Activated CD8-positive, alpha-beta T cell treated with anti-CD3 and anti-CD28 coated beads for 36 hours (primary cell): ENCODE results near the gene ANKS4B. TPM values are rescaled to one million over a fixed set of nuclear protein-coding genes. Genes with fewer than 3 reads are reported as not detected.
A peak's percentile ranks its signal among the peaks of the same experiment; 100 is the strongest.

ENCODE experiments used
- ATAC-seq: fragments of 200-7000 bp; cut with Tn5 transposase; one replicate; pipeline ENCODE4 v1.10.0; 2021; ENCODE audit warnings: mild to moderate bottlenecking, moderate library complexity
- CTCF ChIA-PET: fragments of 350-600 bp; sonication (Branson Sonifier 250); formaldehyde crosslinking; loops from one replicate; lab custom pipeline; 2021; ENCODE audit warnings: antibody characterized with exemption; lab: Charles Lee
- POLR2A ChIA-PET: fragments of 350-600 bp; sonication (Branson Sonifier 250); formaldehyde crosslinking; loops from one replicate; lab custom pipeline; 2021; ENCODE audit warnings: antibody characterized with exemption; lab: Charles Lee
- DNase-seq: peaks from one replicate; pipeline ENCODE4 v3.0.0-alpha.2; 2020
- H3K27ac Mint-ChIP-seq: one replicate; pipeline ENCODE4 v1.8.0; 2021; ENCODE audit warnings: mild to moderate bottlenecking, mixed read lengths
- H3K27me3 Mint-ChIP-seq: one replicate; pipeline ENCODE4 v1.8.0; 2021; ENCODE audit warnings: mixed read lengths
- H3K36me3 Mint-ChIP-seq: one replicate; pipeline ENCODE4 v1.8.0; 2021; ENCODE audit warnings: low read depth, mixed read lengths
- H3K4me1 Mint-ChIP-seq: one replicate; pipeline ENCODE4 v1.8.0; 2021; ENCODE audit warnings: low read depth, mixed read lengths
- H3K4me3 Mint-ChIP-seq: one replicate; pipeline ENCODE4 v1.8.0; 2021; ENCODE audit warnings: mild to moderate bottlenecking, moderate library complexity, mixed read lengths
- H3K9me3 Mint-ChIP-seq: one replicate; pipeline ENCODE4 v1.8.0; 2021; ENCODE audit warnings: mixed read lengths
- CTCF ChIP-seq: fragments of 200-600 bp; IDR thresholded peaks from one replicate; pipeline ENCODE4 v1.8.0; 2022; ENCODE audit warnings: antibody characterized with exemption, mild to moderate bottlenecking
- intact Hi-C: fragments of 100-400 bp; cut with micrococcal nuclease; formaldehyde crosslinking; loops from one replicate; pipeline ENCODE4 v1.10.0; 2022
- total RNA-seq, 2 experiments: library from RNA; stranded (reverse); gene quantifications; one replicate each; pipeline ENCODE4 v1.2.3, GENCODE V29; 2021

The ANKS4B gene
- total RNA-seq, 2 experiments from 2014 or later = not detected

- CTCF ChIA-PET = no interaction called here
- Mint-ChIP-seq H3K4me1 (peaks cover 7% of the 10 kb centered on the region), H3K27ac (no peak overlapping the region), H3K27me3 (peaks cover 52% of the 10 kb centered on the region), H3K9me3 (no peaks in the 10 kb centered on the region), H3K4me3 (no peak overlapping the region), H3K36me3 (no peaks in the 10 kb centered on the region)
- ATAC-seq (no peak), DNase-seq (no peak)
- POLR2A ChIA-PET = no interaction called here
- no peak for TF ChIP-seq CTCF
- intact Hi-C loops = no loop called here
Measured at GRCh38 chr16:21223787-21224186, 9.7 kb upstream of the ANKS4B start.

- CTCF ChIA-PET = no interaction called here
- DNase-seq (peak; percentile 51), ATAC-seq (peak; percentile 80)
- POLR2A ChIA-PET = no interaction called here
- Mint-ChIP-seq H3K9me3 (no peaks in the 10 kb centered on the region), H3K27me3 (peaks cover 56% of the 10 kb centered on the region), H3K4me1 (peaks cover 7% of the 10 kb centered on the region), H3K27ac (no peak overlapping the region), H3K4me3 (no peak overlapping the region), H3K36me3 (no peaks in the 10 kb centered on the region)
- intact Hi-C loops = no loop called here
- no peak for TF ChIP-seq CTCF
Measured at GRCh38 chr16:21224800-21225199, 8.7 kb upstream of the ANKS4B start.

GRCh38 chr16:21226749-21227148 lies 6.8 kb upstream of the ANKS4B start:
- H3K4me3 Mint-ChIP-seq = no peak overlapping the region
- no peak for ATAC-seq
- H3K27ac Mint-ChIP-seq = no peak overlapping the region
- DNase-seq = no peak
- H3K36me3 Mint-ChIP-seq = no peaks in the 10 kb centered on the region
- no peak for TF ChIP-seq CTCF
- no peaks in the 10 kb centered on the region for H3K9me3 Mint-ChIP-seq
- ChIA-PET CTCF (no interaction called here), POLR2A (no interaction called here)
- peaks cover 49% of the 10 kb centered on the region for H3K27me3 Mint-ChIP-seq
- peaks cover 7% of the 10 kb centered on the region for H3K4me1 Mint-ChIP-seq
- intact Hi-C loops = no loop called here

- no peaks in the 10 kb centered on the region for H3K36me3 Mint-ChIP-seq
- no peak for TF ChIP-seq CTCF
- H3K27me3 Mint-ChIP-seq = peaks cover 46% of the 10 kb centered on the region
- no peak for DNase-seq
- ChIA-PET POLR2A (interaction anchor here (0.6 kb wide), 1 partner anchor 1463 kb away, joined by 3 read pairs; no protein-coding TSS in a partner anchor), CTCF (no interaction called here)
- H3K27ac Mint-ChIP-seq = no peak overlapping the region
- intact Hi-C loops = no loop called here
- peaks cover 7% of the 10 kb centered on the region for H3K4me1 Mint-ChIP-seq
- H3K9me3 Mint-ChIP-seq = no peaks in the 10 kb centered on the region
- H3K4me3 Mint-ChIP-seq = no peak overlapping the region
- no peak for ATAC-seq
Measured at GRCh38 chr16:21227866-21228265, 5.6 kb upstream of the ANKS4B start.

DNA sequence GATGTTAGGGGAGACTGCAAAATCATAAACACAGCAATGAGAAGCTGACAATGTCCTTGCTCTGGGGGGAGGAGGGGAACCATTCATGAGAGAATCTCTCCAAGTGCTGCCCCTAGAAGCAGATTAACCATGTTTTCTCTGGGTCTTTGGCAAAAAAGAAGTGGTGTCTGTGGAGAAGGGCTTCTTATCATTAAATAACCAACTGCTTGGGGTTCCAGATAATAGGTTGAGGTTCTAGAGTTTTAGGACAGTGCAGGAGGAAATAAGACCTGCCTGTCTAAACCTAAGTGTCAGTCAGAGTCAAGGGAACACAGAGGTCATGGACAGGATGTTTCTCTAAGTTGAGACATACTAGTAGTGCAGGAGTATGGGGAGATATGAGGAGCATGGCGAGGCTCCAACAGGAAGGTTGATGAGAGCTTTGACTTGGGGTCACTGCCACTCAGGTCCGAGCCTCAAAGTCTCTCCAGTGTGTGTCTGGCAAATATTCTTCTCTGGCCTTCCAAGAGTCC lies 5.1 kb upstream of the ANKS4B start:
- no peaks in the 10 kb centered on the region for H3K36me3 Mint-ChIP-seq

More for the DNA sequence above, 5.1 kb upstream of the ANKS4B start:
- TF ChIP-seq CTCF = no peak
- Mint-ChIP-seq H3K27ac (no peak overlapping the region), H3K4me1 (peaks cover 7% of the 10 kb centered on the region), H3K4me3 (no peak overlapping the region), H3K27me3 (peaks cover 45% of the 10 kb centered on the region), H3K9me3 (no peaks in the 10 kb centered on the region)
- no peak for DNase-seq
- ATAC-seq = no peak
- intact Hi-C loops = no loop called here
- ChIA-PET CTCF (no interaction called here), POLR2A (interaction anchor here (0.6 kb wide), 1 partner anchor 1463 kb away, joined by 3 read pairs; no protein-coding TSS in a partner anchor)
